Type B pancreatic cell (in vitro differentiated cells): ENCODE measurements around the gene FBXO22. TPM values are rescaled to one million over a fixed set of nuclear protein-coding genes. Genes with fewer than 3 reads are reported as not detected.

Experiments used
- DNase-seq: peaks from one replicate; pipeline ENCODE4 v3.0.0; 2021; ENCODE audit warnings: mixed read lengths; ENCODE audit not compliant: unreplicated experiment; ENCODE audit errors: extremely low spot score
- H3K27ac Mint-ChIP-seq: 2 replicates; pipeline ENCODE4 v1.8.0; 2021; ENCODE audit warnings: mild to moderate bottlenecking, mixed read lengths
- H3K27me3 Mint-ChIP-seq: 2 replicates; pipeline ENCODE4 v1.8.0; 2021; ENCODE audit warnings: mixed read lengths
- H3K36me3 Mint-ChIP-seq: 2 replicates; pipeline ENCODE4 v1.8.0; 2021; ENCODE audit warnings: mixed read lengths
- H3K4me1 Mint-ChIP-seq: one replicate; pipeline ENCODE4 v1.8.0; 2021; ENCODE audit warnings: mixed read lengths; ENCODE audit not compliant: unreplicated experiment
- H3K4me3 Mint-ChIP-seq: 2 replicates; pipeline ENCODE4 v1.8.0; 2021; ENCODE audit warnings: mild to moderate bottlenecking, mixed read lengths
- H3K9me3 Mint-ChIP-seq: 2 replicates; pipeline ENCODE4 v1.8.0; 2021; ENCODE audit warnings: mixed read lengths
- total RNA-seq: library from RNA; stranded (reverse); gene quantifications from 2 replicates; pipeline ENCODE4 v1.2.1, GENCODE V29; 2021; ENCODE audit warnings: low replicate concordance
- TF ChIP-seq, protein P1 (sequence below): fragments of 200-600 bp; sonication (generic); conservative IDR thresholded peaks from 2 replicates; pipeline ENCODE4 v1.5.0; 2021; ENCODE audit warnings: antibody characterized with exemption, mild to moderate bottlenecking

The FBXO22 gene
- total RNA-seq, 1 donor from 2014 or later, result 49.9 TPM

DNA sequence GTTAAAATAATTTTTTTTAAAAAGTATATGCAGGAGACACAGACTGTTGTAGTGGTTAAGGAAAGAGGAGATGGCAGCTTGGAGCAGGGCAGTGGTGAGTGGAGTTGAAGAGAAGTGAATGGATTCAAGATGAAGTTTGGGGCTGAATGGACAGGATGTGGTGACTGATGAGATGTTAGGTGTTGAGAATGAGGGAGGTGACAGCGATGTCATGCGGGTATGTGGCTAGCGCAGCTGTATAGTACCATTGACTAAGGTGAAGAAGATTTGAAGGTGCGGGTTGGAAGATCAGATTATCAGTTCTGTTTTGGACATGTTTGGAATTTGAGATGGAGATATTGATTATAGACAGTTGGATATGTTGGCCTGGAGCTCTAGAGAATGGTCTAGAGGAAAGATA lies 20.1 kb downstream of the FBXO22 start:
- Mint-ChIP-seq H3K27ac (no peak overlapping the region), H3K9me3 (no peaks in the 10 kb centered on the region), H3K4me3 (no peak overlapping the region), H3K27me3 (no peaks in the 10 kb centered on the region), H3K4me1 (peaks cover 12% of the 10 kb centered on the region), H3K36me3 (peaks cover 25% of the 10 kb centered on the region)
- TF ChIP-seq, protein P1, sequence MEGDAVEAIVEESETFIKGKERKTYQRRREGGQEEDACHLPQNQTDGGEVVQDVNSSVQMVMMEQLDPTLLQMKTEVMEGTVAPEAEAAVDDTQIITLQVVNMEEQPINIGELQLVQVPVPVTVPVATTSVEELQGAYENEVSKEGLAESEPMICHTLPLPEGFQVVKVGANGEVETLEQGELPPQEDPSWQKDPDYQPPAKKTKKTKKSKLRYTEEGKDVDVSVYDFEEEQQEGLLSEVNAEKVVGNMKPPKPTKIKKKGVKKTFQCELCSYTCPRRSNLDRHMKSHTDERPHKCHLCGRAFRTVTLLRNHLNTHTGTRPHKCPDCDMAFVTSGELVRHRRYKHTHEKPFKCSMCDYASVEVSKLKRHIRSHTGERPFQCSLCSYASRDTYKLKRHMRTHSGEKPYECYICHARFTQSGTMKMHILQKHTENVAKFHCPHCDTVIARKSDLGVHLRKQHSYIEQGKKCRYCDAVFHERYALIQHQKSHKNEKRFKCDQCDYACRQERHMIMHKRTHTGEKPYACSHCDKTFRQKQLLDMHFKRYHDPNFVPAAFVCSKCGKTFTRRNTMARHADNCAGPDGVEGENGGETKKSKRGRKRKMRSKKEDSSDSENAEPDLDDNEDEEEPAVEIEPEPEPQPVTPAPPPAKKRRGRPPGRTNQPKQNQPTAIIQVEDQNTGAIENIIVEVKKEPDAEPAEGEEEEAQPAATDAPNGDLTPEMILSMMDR, result no peak
- DNase-seq, result no peak

DNA sequence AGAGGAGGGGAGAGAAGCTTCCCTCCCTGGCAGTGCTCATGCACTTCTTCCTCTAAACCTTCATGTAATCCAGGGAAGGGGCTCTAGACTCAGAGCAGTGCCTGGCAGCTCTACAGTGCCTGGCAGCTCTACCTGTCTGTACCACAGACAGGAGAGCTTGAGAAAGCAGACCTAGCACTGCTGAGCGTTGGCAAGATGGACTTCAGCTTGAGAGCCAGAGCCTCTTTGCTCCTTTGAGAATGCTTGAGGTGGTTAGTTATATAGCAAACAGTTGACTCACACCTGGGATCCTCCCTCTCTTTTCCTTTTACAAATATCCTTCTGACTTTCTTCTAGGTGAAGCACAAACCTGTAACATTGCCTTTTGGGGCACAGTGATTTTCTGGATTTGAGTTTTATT lies 20.9 kb downstream of the FBXO22 start:
- DNase-seq, result no peak
- Mint-ChIP-seq H3K27me3 (no peaks in the 10 kb centered on the region), H3K36me3 (peaks cover 22% of the 10 kb centered on the region), H3K4me1 (peaks cover 12% of the 10 kb centered on the region), H3K27ac (no peak overlapping the region), H3K4me3 (no peak overlapping the region), H3K9me3 (no peaks in the 10 kb centered on the region)
- TF ChIP-seq, protein P1, result no peak

DNA sequence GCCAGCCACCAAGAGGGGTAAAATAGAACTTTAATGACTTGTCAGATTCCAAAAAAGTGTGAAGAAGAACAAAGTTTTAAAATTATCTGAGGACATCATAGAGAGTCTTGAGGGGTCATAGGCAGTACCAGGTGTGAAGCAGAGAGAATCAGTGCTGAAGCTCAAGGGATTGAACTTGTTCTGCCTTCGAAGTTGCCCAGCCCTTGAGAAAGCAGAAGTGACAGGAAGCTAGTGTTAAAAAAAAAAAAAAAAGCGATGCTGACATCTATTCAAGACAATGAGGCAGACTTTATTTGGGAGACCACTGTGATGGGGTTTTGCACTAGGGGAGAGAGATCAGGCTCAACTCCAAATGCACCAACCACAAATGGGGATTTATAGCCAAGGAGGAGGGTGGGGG lies 21.8 kb downstream of the FBXO22 start:
- TF ChIP-seq, protein P1, result no peak
- no peak for DNase-seq
- Mint-ChIP-seq H3K4me3 (no peak overlapping the region), H3K36me3 (peaks cover 21% of the 10 kb centered on the region), H3K27me3 (no peaks in the 10 kb centered on the region), H3K9me3 (no peaks in the 10 kb centered on the region), H3K27ac (no peak overlapping the region), H3K4me1 (peaks cover 15% of the 10 kb centered on the region)

DNA sequence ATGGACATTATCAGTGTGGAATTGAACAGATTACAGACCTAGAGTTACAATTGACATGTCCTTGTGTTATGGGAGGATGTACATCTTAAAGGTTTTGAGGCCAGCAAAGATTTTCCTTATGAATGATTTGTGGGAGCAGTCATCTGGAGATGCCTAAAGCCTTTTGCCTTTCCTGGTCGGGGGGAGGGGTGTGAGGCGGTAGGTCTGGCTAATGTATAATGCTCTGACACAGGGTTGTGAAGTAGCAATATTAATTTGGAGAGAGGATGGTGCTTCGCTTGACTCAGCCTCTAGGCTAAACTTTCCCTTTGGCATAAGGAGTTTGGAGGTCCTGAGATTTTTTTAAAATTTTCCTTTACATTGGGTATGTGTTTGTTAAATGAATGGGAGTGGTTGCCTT lies 23.3 kb downstream of the FBXO22 start:
- Mint-ChIP-seq H3K4me3 (no peak overlapping the region), H3K36me3 (peaks cover 27% of the 10 kb centered on the region), H3K4me1 (peaks cover 15% of the 10 kb centered on the region), H3K27me3 (no peaks in the 10 kb centered on the region), H3K27ac (no peak overlapping the region), H3K9me3 (no peaks in the 10 kb centered on the region)
- TF ChIP-seq, protein P1, result no peak
- DNase-seq, result no peak

DNA sequence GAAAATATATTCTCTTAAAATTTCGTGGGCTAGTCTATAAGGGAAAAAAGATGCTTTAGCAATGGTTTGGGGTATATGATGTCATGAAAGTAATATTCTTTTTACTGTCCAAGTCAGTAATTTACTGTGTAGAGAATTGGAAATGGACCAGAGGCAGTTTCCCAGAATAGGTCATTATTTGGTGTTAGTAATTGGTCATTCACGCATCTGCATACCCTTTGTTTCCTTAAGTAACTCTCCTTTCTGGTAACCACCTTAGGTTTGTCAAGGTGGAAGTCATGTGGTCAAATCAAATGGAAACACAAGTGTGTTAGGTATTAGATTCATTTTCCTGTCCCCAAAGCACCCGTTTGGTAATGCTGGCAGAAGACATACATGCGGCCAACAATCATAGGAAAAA lies 23.9 kb downstream of the FBXO22 start:
- Mint-ChIP-seq H3K36me3 (peaks cover 21% of the 10 kb centered on the region), H3K4me3 (no peak overlapping the region), H3K9me3 (no peaks in the 10 kb centered on the region), H3K4me1 (peaks cover 15% of the 10 kb centered on the region), H3K27ac (no peak overlapping the region), H3K27me3 (no peaks in the 10 kb centered on the region)
- DNase-seq, result no peak
- TF ChIP-seq, protein P1, result no peak
